ENCODE data around the gene CD99L2. TPM values are rescaled to one million over a fixed set of nuclear protein-coding genes. Genes with fewer than 3 reads are reported as not detected.

Gene CD99L2
- polyA plus RNA-seq, 3 donors, result 13.1 to 18.4 (median 16.7) TPM

- Mint-ChIP-seq H3K4me1 (peaks cover 3% of the 10 kb centered on the region), H3K27me3 (ENCODE audit: low read depth in 3 of 3) (peaks cover 0 to 8% (median 0%) of the 10 kb centered on the region in 3 donors), H3K4me3 (no peak overlapping the region), H3K36me3 (peaks cover 50 to 57% of the 10 kb centered on the region in 2 donors), H3K9me3 (peaks cover 0 to 1% (median 0%) of the 10 kb centered on the region in 7 donors), H3K27ac (no peak overlapping the region)
- no peak overlapping the region for H3K4me3 ChIP-seq (replicated peaks in 1 of 3; ENCODE audit: low read depth in 2 of 3, low read length in 3 of 3)
- no peaks in the 10 kb centered on the region for H3K79me2 ChIP-seq (ENCODE audit: insufficient read depth, low read length)
- no peak overlapping the region for H3K4me2 ChIP-seq (replicated peaks; ENCODE audit: extremely low read depth, low read length, poor library complexity, severe bottlenecking)
- H3K9me3 ChIP-seq (replicated peaks in 1 of 2; ENCODE audit: control insufficient read depth in 1 of 2, insufficient read depth in 1 of 2, low read length in 2 of 2), result no peaks in the 10 kb centered on the region
- no peaks in the 10 kb centered on the region for H3K4me1 ChIP-seq (ENCODE audit: control insufficient read depth in 1 of 2, insufficient read depth in 2 of 2, low read length in 2 of 2)
- H3K36me3 ChIP-seq (replicated peaks in 1 of 2; ENCODE audit: control insufficient read depth in 1 of 2, insufficient read depth in 2 of 2, low read length in 2 of 2), result peaks cover 40 to 87% of the 10 kb centered on the region in 2 donors
- no CpG with 5 or more reads among the region's 5 CpGs for WGBS (ENCODE audit: insufficient coverage)
- H3K27me3 ChIP-seq (ENCODE audit: control insufficient read depth in 2 of 2, insufficient read depth in 2 of 2, low read length in 2 of 2), result no peaks in the 10 kb centered on the region
- H3K9ac ChIP-seq (ENCODE audit: insufficient read depth, low read length, poor library complexity, severe bottlenecking), result no peak overlapping the region
- intact Hi-C loops (cut with micrococcal nuclease), result no loop called here
- DNase-seq, result no peak
- no peak overlapping the region for H2AFZ ChIP-seq (ENCODE audit: insufficient read depth, low read depth, low read length, poor library complexity, severe bottlenecking)
- H4K20me1 ChIP-seq (ENCODE audit: insufficient read depth, low read length), result no peaks in the 10 kb centered on the region
- TF ChIP-seq, protein P1, sequence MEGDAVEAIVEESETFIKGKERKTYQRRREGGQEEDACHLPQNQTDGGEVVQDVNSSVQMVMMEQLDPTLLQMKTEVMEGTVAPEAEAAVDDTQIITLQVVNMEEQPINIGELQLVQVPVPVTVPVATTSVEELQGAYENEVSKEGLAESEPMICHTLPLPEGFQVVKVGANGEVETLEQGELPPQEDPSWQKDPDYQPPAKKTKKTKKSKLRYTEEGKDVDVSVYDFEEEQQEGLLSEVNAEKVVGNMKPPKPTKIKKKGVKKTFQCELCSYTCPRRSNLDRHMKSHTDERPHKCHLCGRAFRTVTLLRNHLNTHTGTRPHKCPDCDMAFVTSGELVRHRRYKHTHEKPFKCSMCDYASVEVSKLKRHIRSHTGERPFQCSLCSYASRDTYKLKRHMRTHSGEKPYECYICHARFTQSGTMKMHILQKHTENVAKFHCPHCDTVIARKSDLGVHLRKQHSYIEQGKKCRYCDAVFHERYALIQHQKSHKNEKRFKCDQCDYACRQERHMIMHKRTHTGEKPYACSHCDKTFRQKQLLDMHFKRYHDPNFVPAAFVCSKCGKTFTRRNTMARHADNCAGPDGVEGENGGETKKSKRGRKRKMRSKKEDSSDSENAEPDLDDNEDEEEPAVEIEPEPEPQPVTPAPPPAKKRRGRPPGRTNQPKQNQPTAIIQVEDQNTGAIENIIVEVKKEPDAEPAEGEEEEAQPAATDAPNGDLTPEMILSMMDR (IDR thresholded peaks at IDR 0.05), result no peak
- no peak overlapping the region for H3K27ac ChIP-seq (ENCODE audit: low read depth in 1 of 2, low read length in 2 of 2)
Observed at GRCh38 chrX:150729956-150730355, 168.5 kb downstream of the CD99L2 start.

DNA sequence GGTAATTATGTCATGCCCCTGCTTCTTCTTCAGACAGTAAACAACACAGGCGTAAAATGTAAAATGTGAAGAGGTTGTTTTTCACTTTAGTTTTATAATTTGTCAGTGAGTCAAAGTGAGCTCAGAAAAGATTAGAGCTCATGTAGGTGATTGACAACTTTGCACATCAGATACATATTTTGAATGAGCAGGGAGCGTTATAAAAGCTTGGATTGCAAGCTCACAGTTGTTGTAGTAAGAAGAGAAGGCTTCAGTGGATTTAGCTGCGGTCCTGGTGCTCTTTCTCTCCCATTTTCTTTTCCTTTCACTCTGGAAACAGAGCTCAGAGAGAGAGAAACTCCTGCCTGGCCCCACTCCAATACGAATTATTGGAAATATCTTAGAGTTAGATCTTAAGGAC, 178.8 kb downstream of the CD99L2 start:
- no CpG with 5 or more reads among the region's 4 CpGs for WGBS (ENCODE audit: insufficient coverage)

More for the DNA sequence above, 178.8 kb downstream of the CD99L2 start:
- TF ChIP-seq, protein P1 (IDR thresholded peaks at IDR 0.05), result no peak
- H3K27me3 ChIP-seq (ENCODE audit: control insufficient read depth in 2 of 2, insufficient read depth in 2 of 2, low read length in 2 of 2), result no peaks in the 10 kb centered on the region
- intact Hi-C loops (cut with micrococcal nuclease), result no loop called here
- no peak overlapping the region for H2AFZ ChIP-seq (ENCODE audit: insufficient read depth, low read depth, low read length, poor library complexity, severe bottlenecking)
- no peaks in the 10 kb centered on the region for H3K9me3 Mint-ChIP-seq
- no peak for DNase-seq
- H3K4me2 ChIP-seq (replicated peaks; ENCODE audit: extremely low read depth, low read length, poor library complexity, severe bottlenecking), result no peak overlapping the region
- peaks cover 9 to 12% of the 10 kb centered on the region in 2 donors for H3K36me3 Mint-ChIP-seq
- no peaks in the 10 kb centered on the region for H3K79me2 ChIP-seq (ENCODE audit: insufficient read depth, low read length)
- peaks cover 3% of the 10 kb centered on the region for H3K4me1 Mint-ChIP-seq
- H3K27me3 Mint-ChIP-seq (ENCODE audit: low read depth in 3 of 3), result peaks cover 0 to 2% (median 0%) of the 10 kb centered on the region in 3 donors
- no peak overlapping the region for H3K9ac ChIP-seq (ENCODE audit: insufficient read depth, low read length, poor library complexity, severe bottlenecking)
- no peak overlapping the region for H3K4me3 ChIP-seq (replicated peaks in 1 of 3; ENCODE audit: low read depth in 2 of 3, low read length in 3 of 3)
- no peak overlapping the region for H3K4me3 Mint-ChIP-seq
- H3K4me1 ChIP-seq (ENCODE audit: control insufficient read depth in 1 of 2, insufficient read depth in 2 of 2, low read length in 2 of 2), result no peaks in the 10 kb centered on the region
- H3K9me3 ChIP-seq (replicated peaks in 1 of 2; ENCODE audit: control insufficient read depth in 1 of 2, insufficient read depth in 1 of 2, low read length in 2 of 2), result no peaks in the 10 kb centered on the region
- H3K27ac ChIP-seq (ENCODE audit: low read depth in 1 of 2, low read length in 2 of 2), result no peak overlapping the region
- H3K27ac Mint-ChIP-seq, result no peak overlapping the region
- no peaks in the 10 kb centered on the region for H4K20me1 ChIP-seq (ENCODE audit: insufficient read depth, low read length)
- H3K36me3 ChIP-seq (replicated peaks in 1 of 2; ENCODE audit: control insufficient read depth in 1 of 2, insufficient read depth in 2 of 2, low read length in 2 of 2), result peaks cover 5 to 15% of the 10 kb centered on the region in 2 donors

Other genes with a start within 250 kb of the CD99L2 start
- gene MTMR1, start 205.3 kb downstream of the CD99L2 start, polyA plus RNA-seq, result 10 to 100 TPM in 1 of 3 donors, 1 to 10 TPM in 2; 5.8 to 16.6 (median 6.1) TPM
- 1 to 10 TPM; 3.0 to 6.4 (median 4.9) TPM for gene HMGB3, start 84.7 kb upstream of the CD99L2 start, polyA plus RNA-seq